ENCODE measurements around the gene KCTD5.

GRCh38 chr16:2687531-2688308 is 5.4 kb downstream of the KCTD5 start:
- TF ChIP-seq CTCF (IDR thresholded peaks at IDR 0.05; ENCODE audit: insufficient read depth, low read length, poor library complexity, severe bottlenecking) (no peak), EZH2phosphoT487 (conservative IDR thresholded peaks at IDR 0.05; ENCODE audit: low read length) (no peak)

All from SU-DHL-6 (cell line).